IMR-90 (cell line): ENCODE measurements around the gene CHN2.
"Not testable (repeated sequence)": the region's sequence is repeated elsewhere in the genome, so short reads cannot be mapped to it uniquely, and the experiment has no call there.

Experiments used
- CHD1 ChIP-seq: IDR thresholded peaks from 2 replicates; pipeline ENCODE4 v1.6.1; 2012; ENCODE audit warnings: low read depth, low read length, improper control_type of control experiment
- MXI1 ChIP-seq: IDR thresholded peaks from 2 replicates; pipeline ENCODE4 v1.6.1; 2012; ENCODE audit warnings: low read depth, mild to moderate bottlenecking, low read length, moderate library complexity, borderline replicate concordance
- NFE2L2 ChIP-seq: fragments of 150-350 bp; IDR thresholded peaks from 2 replicates; pipeline ENCODE4 v1.6.1; 2016; ENCODE audit warnings: low read depth, mild to moderate bottlenecking, low read length
- POLR2A ChIP-seq: IDR thresholded peaks from 2 replicates; pipeline ENCODE4 v1.6.1; 2012; ENCODE audit warnings: mild to moderate bottlenecking, low read depth, low read length
- RAD21 ChIP-seq: IDR thresholded peaks from 2 replicates; pipeline ENCODE4 v1.6.1; 2012; ENCODE audit warnings: low read length, improper control_type of control experiment
- RCOR1 ChIP-seq: IDR thresholded peaks from 2 replicates; pipeline ENCODE4 v1.6.1; 2012; ENCODE audit warnings: mild to moderate bottlenecking, low read length, improper control_type of control experiment; ENCODE audit not compliant: insufficient replicate concordance
- RFX5 ChIP-seq: IDR thresholded peaks from 2 replicates; pipeline ENCODE4 v1.8.0; 2012; ENCODE audit warnings: low read depth, mild to moderate bottlenecking, low read length, moderate library complexity
- USF2 ChIP-seq: fragments of 150-350 bp; IDR thresholded peaks from 2 replicates; pipeline ENCODE4 v1.6.1; 2017; ENCODE audit warnings: mild to moderate bottlenecking, antibody characterized with exemption, low read length, low read depth
- TF ChIP-seq, protein P1 (sequence below): conservative IDR thresholded peaks from 2 replicates; pipeline ENCODE4 v1.5.1; 2012; ENCODE audit warnings: mild to moderate bottlenecking, low read depth, low read length, improper control_type of control experiment

DNA sequence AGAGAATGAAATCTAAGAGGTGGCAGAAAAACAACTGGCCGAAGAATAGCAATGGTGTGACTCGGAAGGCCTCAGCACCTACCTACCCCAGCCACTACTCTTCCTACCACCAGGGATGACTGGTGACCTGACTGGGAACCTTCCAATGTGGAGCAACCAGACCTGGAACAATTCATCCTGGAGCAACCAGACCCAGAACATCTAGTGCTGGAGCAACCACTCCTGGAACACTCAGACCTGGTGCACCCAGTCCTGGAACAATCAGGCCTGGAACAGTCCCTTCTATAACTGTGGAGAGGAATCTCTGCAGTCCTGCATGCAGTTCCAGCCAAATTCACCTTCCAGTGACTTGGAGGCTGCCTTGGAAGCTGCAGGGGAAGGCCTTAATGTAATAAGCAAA lies 18.2 kb downstream of the CHN2 start:
- TF ChIP-seq, protein P1, sequence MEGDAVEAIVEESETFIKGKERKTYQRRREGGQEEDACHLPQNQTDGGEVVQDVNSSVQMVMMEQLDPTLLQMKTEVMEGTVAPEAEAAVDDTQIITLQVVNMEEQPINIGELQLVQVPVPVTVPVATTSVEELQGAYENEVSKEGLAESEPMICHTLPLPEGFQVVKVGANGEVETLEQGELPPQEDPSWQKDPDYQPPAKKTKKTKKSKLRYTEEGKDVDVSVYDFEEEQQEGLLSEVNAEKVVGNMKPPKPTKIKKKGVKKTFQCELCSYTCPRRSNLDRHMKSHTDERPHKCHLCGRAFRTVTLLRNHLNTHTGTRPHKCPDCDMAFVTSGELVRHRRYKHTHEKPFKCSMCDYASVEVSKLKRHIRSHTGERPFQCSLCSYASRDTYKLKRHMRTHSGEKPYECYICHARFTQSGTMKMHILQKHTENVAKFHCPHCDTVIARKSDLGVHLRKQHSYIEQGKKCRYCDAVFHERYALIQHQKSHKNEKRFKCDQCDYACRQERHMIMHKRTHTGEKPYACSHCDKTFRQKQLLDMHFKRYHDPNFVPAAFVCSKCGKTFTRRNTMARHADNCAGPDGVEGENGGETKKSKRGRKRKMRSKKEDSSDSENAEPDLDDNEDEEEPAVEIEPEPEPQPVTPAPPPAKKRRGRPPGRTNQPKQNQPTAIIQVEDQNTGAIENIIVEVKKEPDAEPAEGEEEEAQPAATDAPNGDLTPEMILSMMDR, result not testable (repeated sequence)
- not testable (repeated sequence) for TF ChIP-seq USF2, POLR2A, MXI1, NFE2L2, RCOR1, RFX5, RAD21, CHD1
